Activated T-cell treated with anti-CD3 and anti-CD28 coated beads, Interleukin-2, amount 50 U/mL, for 24 hours (primary cell): ENCODE data around the gene HIVEP1.
"Not testable (repeated sequence)": the region's sequence is repeated elsewhere in the genome, so short reads cannot be mapped to it uniquely, and the experiment has no call there.

Experiments
- DNase-seq: peaks from one replicate; pipeline ENCODE4 v3.0.0-alpha.2; 2020
- H3K27ac Mint-ChIP-seq: 2 replicates; pipeline ENCODE4 v1.8.0; 2020; ENCODE audit warnings: mild to moderate bottlenecking, mixed read lengths
- H3K27me3 Mint-ChIP-seq: 2 replicates; pipeline ENCODE4 v1.8.0; 2020; ENCODE audit warnings: mixed read lengths
- H3K36me3 Mint-ChIP-seq: 2 replicates; pipeline ENCODE4 v1.8.0; 2020; ENCODE audit warnings: low read depth, mixed read lengths
- H3K4me1 Mint-ChIP-seq: 2 replicates; pipeline ENCODE4 v1.8.0; 2020; ENCODE audit warnings: low read depth, mixed read lengths
- H3K4me3 Mint-ChIP-seq: 2 replicates; pipeline ENCODE4 v1.8.0; 2020; ENCODE audit warnings: mild to moderate bottlenecking, moderate library complexity, mixed read lengths
- H3K9me3 Mint-ChIP-seq: 2 replicates; pipeline ENCODE4 v1.8.0; 2020; ENCODE audit warnings: mixed read lengths

The HIVEP1 gene

GRCh38 chr6:12136905-12137304 is 124.8 kb downstream of the HIVEP1 start:
- Mint-ChIP-seq H3K9me3 (no peaks in the 10 kb centered on the region), H3K27me3 (no peaks in the 10 kb centered on the region), H3K27ac (no peak overlapping the region), H3K4me3 (no peak overlapping the region), H3K4me1 (peaks cover 25% of the 10 kb centered on the region), H3K36me3 (peaks cover 79% of the 10 kb centered on the region)
- DNase-seq = no peak

DNA sequence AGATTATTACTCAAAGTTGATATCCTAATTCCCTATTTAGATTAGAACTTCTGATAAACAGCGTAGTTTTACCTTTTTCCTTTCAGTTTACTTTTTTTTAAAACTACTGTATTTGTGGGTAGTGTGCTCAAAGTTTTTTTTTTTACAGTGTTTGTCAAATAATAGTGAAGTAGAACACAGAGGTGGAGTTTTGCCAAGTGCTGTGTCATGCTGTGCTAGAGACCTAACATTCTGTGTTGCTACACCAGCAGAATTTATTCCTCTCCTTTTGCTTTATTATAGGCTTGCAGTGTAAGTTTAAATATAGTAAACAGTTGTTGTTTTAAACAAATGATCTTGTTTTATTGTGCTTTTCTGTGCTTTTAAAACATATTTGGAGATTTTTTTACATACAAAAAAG is 125.4 kb downstream of the HIVEP1 start:
- DNase-seq = no peak
- no peak overlapping the region for H3K27ac Mint-ChIP-seq
- no peak overlapping the region for H3K4me3 Mint-ChIP-seq
- no peaks in the 10 kb centered on the region for H3K9me3 Mint-ChIP-seq
- H3K36me3 Mint-ChIP-seq = peaks cover 79% of the 10 kb centered on the region
- no peaks in the 10 kb centered on the region for H3K27me3 Mint-ChIP-seq
- H3K4me1 Mint-ChIP-seq = peaks cover 24% of the 10 kb centered on the region

GRCh38 chr6:12138381-12138780 is 126.3 kb downstream of the HIVEP1 start:
- H3K4me3 Mint-ChIP-seq = no peak overlapping the region
- no peaks in the 10 kb centered on the region for H3K9me3 Mint-ChIP-seq
- peaks cover 24% of the 10 kb centered on the region for H3K4me1 Mint-ChIP-seq
- peak overlapping the region; percentile 29 for H3K27ac Mint-ChIP-seq
- H3K36me3 Mint-ChIP-seq = peaks cover 80% of the 10 kb centered on the region
- no peaks in the 10 kb centered on the region for H3K27me3 Mint-ChIP-seq
- DNase-seq = no peak

GRCh38 chr6:12138936-12139335 is 126.8 kb downstream of the HIVEP1 start:
- H3K9me3 Mint-ChIP-seq = no peaks in the 10 kb centered on the region
- H3K27ac Mint-ChIP-seq = no peak overlapping the region
- peaks cover 24% of the 10 kb centered on the region for H3K4me1 Mint-ChIP-seq
- peaks cover 84% of the 10 kb centered on the region for H3K36me3 Mint-ChIP-seq
- no peak for DNase-seq
- no peak overlapping the region for H3K4me3 Mint-ChIP-seq
- no peaks in the 10 kb centered on the region for H3K27me3 Mint-ChIP-seq

GRCh38 chr6:12147557-12148316 is 135.6 kb downstream of the HIVEP1 start:
- H3K36me3 Mint-ChIP-seq = peaks cover 50% of the 10 kb centered on the region
- H3K27ac Mint-ChIP-seq = peak overlapping the region; percentile 71
- H3K9me3 Mint-ChIP-seq = no peaks in the 10 kb centered on the region
- no peak for DNase-seq
- H3K4me1 Mint-ChIP-seq = peaks cover 20% of the 10 kb centered on the region
- no peak overlapping the region for H3K4me3 Mint-ChIP-seq
- no peaks in the 10 kb centered on the region for H3K27me3 Mint-ChIP-seq

- no peaks in the 10 kb centered on the region for H3K9me3 Mint-ChIP-seq
- H3K36me3 Mint-ChIP-seq = peaks cover 46% of the 10 kb centered on the region
- H3K4me1 Mint-ChIP-seq = peaks cover 20% of the 10 kb centered on the region
- peak overlapping the region; percentile 71 for H3K27ac Mint-ChIP-seq
- H3K27me3 Mint-ChIP-seq = no peaks in the 10 kb centered on the region
- no peak overlapping the region for H3K4me3 Mint-ChIP-seq
- no peak for DNase-seq
Observed at GRCh38 chr6:12148317-12148801, 136.2 kb downstream of the HIVEP1 start.

DNA sequence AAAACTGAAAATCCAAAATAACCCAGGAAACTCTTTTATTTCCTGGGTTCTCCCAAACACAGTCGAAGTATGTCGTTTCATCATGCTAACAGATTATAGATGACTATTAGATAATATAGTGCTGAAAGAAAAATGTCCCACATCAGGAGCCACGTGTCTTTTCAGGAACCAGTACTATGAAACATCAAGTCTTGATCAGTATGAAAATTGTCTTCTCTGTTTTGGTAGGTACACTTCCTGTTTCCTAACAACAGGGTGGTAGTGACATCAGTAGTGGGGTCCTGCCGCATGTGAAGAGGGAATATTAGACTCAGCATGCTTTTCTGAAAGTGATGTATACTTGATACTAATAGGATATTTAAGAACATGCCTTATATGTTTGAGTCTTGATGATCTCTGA is 136.7 kb downstream of the HIVEP1 start:
- Mint-ChIP-seq H3K36me3 (peaks cover 42% of the 10 kb centered on the region), H3K4me1 (peaks cover 20% of the 10 kb centered on the region), H3K27me3 (no peaks in the 10 kb centered on the region), H3K9me3 (no peaks in the 10 kb centered on the region), H3K4me3 (no peak overlapping the region), H3K27ac (peak overlapping the region; percentile 71)
- no peak for DNase-seq

DNA sequence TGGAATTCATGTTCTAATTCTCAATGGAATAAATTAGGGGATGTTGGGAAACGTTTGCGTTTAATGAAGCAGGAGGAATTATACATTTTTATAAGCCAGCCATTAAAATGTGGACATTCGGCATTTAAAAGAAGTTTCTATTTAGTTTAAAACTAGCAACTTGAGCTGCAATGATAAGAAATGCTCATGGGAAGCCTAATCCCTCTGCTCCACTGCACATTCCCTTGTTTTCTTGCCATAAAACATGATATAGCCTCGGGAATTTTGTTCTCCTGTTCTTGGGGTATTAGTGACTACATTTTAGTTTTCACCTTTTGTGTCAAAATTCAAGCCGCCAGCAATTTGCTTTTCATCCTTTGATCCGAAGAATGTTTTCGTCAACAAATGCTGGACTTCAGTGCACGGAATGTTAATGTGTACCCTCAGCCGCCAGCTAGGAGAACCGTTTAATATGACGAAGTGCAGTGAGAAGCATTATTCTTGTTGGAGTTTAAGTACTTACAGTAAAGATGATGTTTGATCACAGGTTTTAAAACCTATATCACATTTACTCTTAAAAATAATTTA is 137.9 kb downstream of the HIVEP1 start:
- Mint-ChIP-seq H3K36me3 (peaks cover 40% of the 10 kb centered on the region), H3K9me3 (no peaks in the 10 kb centered on the region), H3K4me3 (no peak overlapping the region), H3K27ac (no peak overlapping the region), H3K4me1 (peaks cover 20% of the 10 kb centered on the region), H3K27me3 (no peaks in the 10 kb centered on the region)
- no peak for DNase-seq

GRCh38 chr6:12150812-12151432 is 138.8 kb downstream of the HIVEP1 start:
- Mint-ChIP-seq H3K27me3 (no peaks in the 10 kb centered on the region), H3K4me3 (no peak overlapping the region), H3K36me3 (peaks cover 40% of the 10 kb centered on the region), H3K27ac (no peak overlapping the region), H3K4me1 (peaks cover 20% of the 10 kb centered on the region), H3K9me3 (no peaks in the 10 kb centered on the region)
- DNase-seq = peak; percentile 50

DNA sequence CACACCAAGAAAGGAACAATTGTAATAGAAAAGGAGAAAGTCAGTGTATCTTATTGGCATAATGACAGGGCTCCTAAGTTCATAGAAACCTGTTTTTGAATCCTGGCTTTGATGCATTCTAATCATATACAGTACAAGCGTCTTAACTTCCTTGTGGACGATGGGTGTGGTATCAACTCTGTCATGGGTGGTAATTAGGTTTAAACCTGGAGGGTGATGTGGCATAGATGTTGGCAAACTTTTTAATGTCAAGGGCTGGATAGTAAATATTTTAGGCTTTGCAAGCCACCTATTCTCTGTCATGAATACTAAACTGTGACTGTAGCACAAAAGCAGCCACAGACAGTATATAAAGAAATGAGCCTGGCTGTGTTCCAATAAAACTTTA is 139.3 kb downstream of the HIVEP1 start:
- peaks cover 43% of the 10 kb centered on the region for H3K36me3 Mint-ChIP-seq
- no peak overlapping the region for H3K27ac Mint-ChIP-seq
- H3K4me1 Mint-ChIP-seq = peaks cover 20% of the 10 kb centered on the region
- H3K4me3 Mint-ChIP-seq = no peak overlapping the region
- H3K9me3 Mint-ChIP-seq = no peaks in the 10 kb centered on the region
- no peak for DNase-seq
- H3K27me3 Mint-ChIP-seq = no peaks in the 10 kb centered on the region

DNA sequence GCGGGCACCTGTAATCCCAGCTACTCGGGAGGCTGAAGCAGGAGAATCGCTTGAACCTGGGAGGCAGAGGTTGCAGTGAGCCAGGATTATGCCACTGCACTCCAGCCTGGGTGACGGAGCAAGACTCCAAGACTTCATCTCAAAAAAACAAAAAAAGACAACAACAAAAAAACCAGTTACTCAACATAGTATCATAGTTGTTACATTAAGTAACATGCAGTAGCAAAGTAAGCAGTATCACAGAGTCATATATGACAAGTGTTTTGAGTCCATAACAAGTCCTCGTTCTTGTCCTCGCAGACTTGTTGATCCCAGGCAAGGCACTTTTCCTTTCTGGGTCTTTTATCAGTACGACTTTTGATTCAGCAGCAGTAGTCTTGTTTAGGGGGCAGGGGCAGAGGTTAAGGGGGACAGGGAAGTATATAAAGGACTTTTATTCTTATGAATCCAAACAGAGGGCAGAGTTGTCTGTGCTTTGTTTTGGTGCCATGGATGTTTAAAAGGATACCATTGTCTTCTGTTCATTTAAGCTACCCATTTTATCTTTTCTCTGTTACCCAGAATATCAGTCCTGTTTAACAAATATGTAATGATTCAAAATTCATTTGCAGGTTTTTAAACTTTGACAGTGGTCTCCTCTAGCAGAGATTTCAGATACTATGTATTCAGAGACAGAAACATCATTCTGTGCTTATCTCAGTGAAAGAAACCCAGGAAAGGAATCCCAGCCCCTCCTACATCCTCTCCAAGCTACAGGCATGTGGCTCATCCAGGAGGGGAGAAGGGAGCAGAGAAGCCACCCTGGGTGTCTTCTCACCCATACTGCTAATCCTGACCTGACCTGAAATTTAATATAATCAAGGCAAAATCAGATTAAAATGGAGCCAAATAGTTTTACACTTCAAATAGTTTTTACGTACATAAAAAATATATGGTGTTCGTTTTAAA is 140.2 kb downstream of the HIVEP1 start:
- H3K36me3 Mint-ChIP-seq = peaks cover 40% of the 10 kb centered on the region
- DNase-seq = no peak
- H3K27me3 Mint-ChIP-seq = no peaks in the 10 kb centered on the region
- no peaks in the 10 kb centered on the region for H3K9me3 Mint-ChIP-seq
- no peak overlapping the region for H3K4me3 Mint-ChIP-seq
- H3K27ac Mint-ChIP-seq = no peak overlapping the region
- peaks cover 26% of the 10 kb centered on the region for H3K4me1 Mint-ChIP-seq

GRCh38 chr6:12155769-12156168 is 143.7 kb downstream of the HIVEP1 start:
- not testable (repeated sequence) for H3K27ac Mint-ChIP-seq, H3K4me3 Mint-ChIP-seq, H3K27me3 Mint-ChIP-seq, H3K9me3 Mint-ChIP-seq, DNase-seq
- peaks cover 36% of the 10 kb centered on the region for H3K36me3 Mint-ChIP-seq
- peaks cover 18% of the 10 kb centered on the region for H3K4me1 Mint-ChIP-seq

GRCh38 chr6:12158686-12159415 is 146.7 kb downstream of the HIVEP1 start:
- H3K4me1 Mint-ChIP-seq = peaks cover 42% of the 10 kb centered on the region
- DNase-seq = no peak
- H3K27ac Mint-ChIP-seq = no peak overlapping the region
- no peaks in the 10 kb centered on the region for H3K9me3 Mint-ChIP-seq
- peaks cover 67% of the 10 kb centered on the region for H3K36me3 Mint-ChIP-seq
- H3K27me3 Mint-ChIP-seq = no peaks in the 10 kb centered on the region
- H3K4me3 Mint-ChIP-seq = no peak overlapping the region

DNA sequence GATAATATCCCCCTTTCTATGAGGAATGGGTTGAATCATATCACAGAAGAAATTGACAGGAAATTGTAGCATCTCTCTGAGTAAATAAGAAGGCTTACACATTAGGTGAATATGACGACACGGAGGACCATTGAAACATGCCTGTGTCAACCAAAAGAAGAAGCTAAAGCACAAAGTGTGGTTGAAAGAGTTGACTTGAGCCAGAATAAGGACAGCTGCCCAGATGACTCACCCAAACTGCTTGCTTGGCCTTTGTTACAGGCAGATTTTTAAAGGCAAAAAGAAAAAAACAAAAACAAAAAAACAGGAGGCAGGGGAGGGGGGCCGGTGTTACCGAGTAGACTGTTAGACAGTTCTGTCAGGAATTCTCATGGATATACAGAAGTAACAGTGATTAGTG is 148.2 kb downstream of the HIVEP1 start:
- H3K27ac Mint-ChIP-seq = no peak overlapping the region
- H3K9me3 Mint-ChIP-seq = no peaks in the 10 kb centered on the region
- no peak overlapping the region for H3K4me3 Mint-ChIP-seq
- DNase-seq = no peak
- peaks cover 73% of the 10 kb centered on the region for H3K36me3 Mint-ChIP-seq
- no peaks in the 10 kb centered on the region for H3K27me3 Mint-ChIP-seq
- H3K4me1 Mint-ChIP-seq = peaks cover 43% of the 10 kb centered on the region
